GM13976 (cell line): ENCODE results near the gene ADPRHL1.
"Not testable (repeated sequence)": the region's sequence is repeated elsewhere in the genome, so short reads cannot be mapped to it uniquely, and the experiment has no call there.

Source experiments
- DNase-seq: peaks from one replicate; pipeline ENCODE4 v3.0.0; 2012; ENCODE audit warnings: low spot score
- CTCF ChIP-seq: IDR thresholded peaks from 2 replicates; pipeline ENCODE4 v1.5.1; 2012; ENCODE audit warnings: borderline replicate concordance, mild to moderate bottlenecking; ENCODE audit not compliant: insufficient read depth; ENCODE audit errors: extremely low read depth, missing control alignments, control extremely low read depth
- in situ Hi-C: fragments of 300-500 bp; cut with MboI; formaldehyde crosslinking; loops from one replicate; pipeline ENCODE4 v1.12.0; 2022; ENCODE audit warnings: low sequenced_read_pairs, mixed read lengths, inconsistent platforms; ENCODE audit not compliant: unreplicated experiment

The ADPRHL1 gene

GRCh38 chr13:113451951-113452421, 1.3 kb downstream of the ADPRHL1 start:
- in situ Hi-C loops, result no loop called here
- TF ChIP-seq CTCF, result no peak
- no peak for DNase-seq

DNA sequence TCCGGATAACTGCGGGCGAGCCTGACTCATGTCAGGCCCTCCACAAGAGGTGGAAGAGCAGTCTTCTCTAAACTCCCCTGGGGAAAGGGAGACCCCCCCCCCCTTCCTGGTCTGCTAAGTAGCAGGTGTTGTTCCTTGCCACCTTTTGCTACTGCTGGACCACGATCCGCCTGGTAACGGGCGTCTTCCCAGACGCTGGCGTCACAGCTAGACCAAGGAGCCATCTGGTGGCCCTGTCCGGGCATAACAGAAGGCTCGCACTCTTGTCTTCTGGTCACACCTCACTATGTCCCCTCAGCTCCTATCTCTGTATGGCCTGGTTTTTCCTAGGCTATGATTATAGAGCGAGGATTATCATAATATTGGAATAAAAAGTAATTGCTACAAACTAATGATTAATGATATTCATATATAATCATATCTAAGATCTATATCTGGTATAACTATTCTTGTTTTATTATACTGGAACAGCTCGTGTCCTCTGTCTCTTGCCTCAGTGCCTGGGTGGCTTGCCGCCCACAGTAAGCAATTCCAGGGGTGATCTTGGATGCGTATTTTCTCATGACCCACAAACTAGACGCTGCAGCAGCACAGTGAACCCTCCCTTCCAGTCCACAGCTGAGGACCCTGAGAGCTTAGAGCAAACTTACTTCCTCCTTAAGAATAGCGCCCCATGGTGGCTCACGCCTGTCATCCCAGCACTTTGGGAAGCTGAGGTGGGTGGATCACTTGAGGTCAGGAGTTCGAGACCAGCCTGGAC, 2.2 kb downstream of the ADPRHL1 start:
- DNase-seq, in situ Hi-C loops: not testable (repeated sequence)

GRCh38 chr13:113450348-113450744, 2.9 kb downstream of the ADPRHL1 start:
- in situ Hi-C loops, result not testable (repeated sequence)

DNA sequence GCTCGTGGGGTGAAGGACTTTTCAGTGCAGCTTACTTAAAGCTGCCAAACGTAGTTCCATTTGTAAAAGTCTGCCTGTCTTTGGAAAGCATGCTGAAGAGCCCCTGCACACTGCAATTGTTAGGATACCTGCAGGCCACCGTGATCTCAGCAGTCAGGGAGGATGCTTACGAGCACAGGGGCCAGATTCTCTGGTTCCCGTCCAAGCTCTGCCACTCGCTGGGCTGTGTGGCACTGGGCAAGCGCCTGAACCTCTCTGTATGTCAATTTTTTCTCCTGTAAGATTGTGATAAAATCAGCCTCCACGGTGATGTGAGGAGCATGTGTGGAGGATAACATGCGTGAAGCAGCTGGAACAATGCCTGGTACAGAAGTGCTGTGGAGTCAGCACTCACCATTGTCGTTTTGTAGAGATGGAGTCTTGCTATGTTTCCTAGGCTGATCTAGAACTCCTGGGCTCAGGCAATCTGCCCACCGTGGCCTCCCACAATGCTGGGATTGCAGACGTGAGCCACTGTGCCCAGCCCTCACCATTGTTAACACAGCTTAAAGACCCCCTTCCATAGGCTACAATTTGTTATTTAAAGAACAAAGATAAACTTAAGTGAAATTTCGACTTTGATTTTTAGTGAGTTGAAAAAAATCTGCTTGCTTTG, 3.5 kb downstream of the ADPRHL1 start:
- no peak for TF ChIP-seq CTCF
- in situ Hi-C loops, result no loop called here
- no peak for DNase-seq

More at GRCh38 chr13:113450348-113450744, 2.9 kb downstream of the ADPRHL1 start:
- not testable (repeated sequence) for DNase-seq

DNA sequence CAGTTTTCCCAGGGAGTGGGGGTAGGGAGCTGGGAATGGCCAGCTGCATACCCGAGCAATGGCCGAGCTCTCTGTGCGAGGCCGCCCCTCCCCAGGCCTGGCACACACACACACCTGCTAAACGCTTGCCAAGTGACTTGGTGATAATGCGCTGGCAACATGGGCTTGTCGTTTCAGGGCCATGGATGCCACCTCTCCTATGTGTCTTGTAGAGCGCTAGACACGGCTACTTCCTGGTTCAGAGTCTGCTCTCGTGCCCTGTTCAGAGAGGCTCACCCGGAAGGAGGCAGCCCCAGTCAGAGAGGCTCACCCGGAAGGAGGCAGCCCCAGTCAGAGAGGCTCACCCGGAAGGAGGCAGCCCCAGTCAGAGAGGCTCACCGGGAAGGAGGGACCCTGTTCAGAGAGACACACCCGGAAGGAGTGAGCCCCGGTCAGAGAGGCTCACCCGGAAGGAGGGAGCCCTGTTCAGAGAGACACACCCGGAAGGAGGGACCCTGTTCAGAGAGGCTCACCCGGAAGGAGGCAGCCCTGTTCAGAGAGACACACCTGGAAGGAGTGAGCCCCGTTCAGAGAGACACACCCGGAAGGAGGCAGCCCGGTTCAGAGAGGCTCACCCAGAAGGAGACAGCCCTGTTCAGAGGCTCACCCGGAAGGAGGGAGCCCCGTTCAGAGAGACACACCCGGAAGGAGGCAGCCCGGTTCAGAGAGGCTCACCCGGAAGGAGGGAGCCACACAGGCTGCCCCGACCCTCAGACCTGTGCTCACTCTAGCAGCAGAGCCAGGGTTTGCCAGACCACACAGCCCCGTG, 4.2 kb downstream of the ADPRHL1 start:
- TF ChIP-seq CTCF, result no peak
- in situ Hi-C loops, result no loop called here
- no peak for DNase-seq

DNA sequence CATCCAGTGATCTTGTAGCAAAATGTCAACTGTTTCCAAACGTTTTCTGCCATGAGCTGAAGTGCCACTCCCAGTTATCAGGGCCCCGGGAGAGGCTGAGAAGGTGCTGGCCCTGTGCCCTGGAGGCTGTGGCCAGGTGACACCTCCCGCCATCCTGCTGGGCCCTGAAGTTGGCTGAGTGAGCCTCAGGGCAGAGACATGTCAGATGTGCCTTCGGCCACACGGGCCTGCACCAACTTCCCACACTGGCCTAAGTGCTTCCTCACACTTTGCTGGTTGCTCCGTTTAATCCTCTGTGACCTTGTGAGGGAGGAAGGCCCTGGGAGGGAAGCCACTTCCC, 4.8 kb downstream of the ADPRHL1 start:
- no peak for TF ChIP-seq CTCF
- in situ Hi-C loops, result no loop called here
- DNase-seq, result no peak

- in situ Hi-C loops, result no loop called here
- TF ChIP-seq CTCF, result no peak
- no peak for DNase-seq
Measured at GRCh38 chr13:113447596-113447995, 5.7 kb downstream of the ADPRHL1 start.
